ENCODE results near the gene HEPHL1. TPM values are rescaled to one million over a fixed set of nuclear protein-coding genes. Genes with fewer than 3 reads are reported as not detected.

HEPHL1 gene
- total and polyA plus RNA-seq, 2 experiments from 2014 or later: 0.07 to 0.21 TPM

GRCh38 chr11:94139416-94139815 lies 118.3 kb downstream of the HEPHL1 start:
- Histone ChIP-seq H3K79me2 (replicated peaks; ENCODE audit: insufficient read depth) (peaks cover 100% of the 10 kb centered on the region), H3K9me2 (ENCODE audit: insufficient read depth) (no peaks in the 10 kb centered on the region), H4K20me1 (replicated peaks; ENCODE audit: insufficient read depth) (peaks cover 73% of the 10 kb centered on the region), H3K4me1 (ENCODE audit: insufficient read depth) (peaks cover 66% of the 10 kb centered on the region), H3F3A (replicated peaks; ENCODE audit: low read depth) (no peaks in the 10 kb centered on the region), H2AFZ (no peak overlapping the region), H3K27me3 (ENCODE audit: insufficient read depth) (no peaks in the 10 kb centered on the region), H3K27ac (ENCODE audit: low read depth) (no peak overlapping the region), H3K36me3 (ENCODE audit: insufficient read depth) (0 out of 2 replicates have a peak, but pooled peaks cover 7% of the 10 kb centered on the region), H3K4me2 (no peak overlapping the region), H3K4me3 (no peak overlapping the region)
- ATAC-seq (peak; percentile 56), DNase-seq (ENCODE audit: low spot score) (peak; percentile 60)
- H3K9me3 Mint-ChIP-seq: peaks cover 3% of the 10 kb centered on the region; the same call in 1 of the 3 replicates
- H3K27ac Mint-ChIP-seq: no peak overlapping the region
- no peaks in the 10 kb centered on the region for H3K27me3 Mint-ChIP-seq (ENCODE audit: insufficient read depth, low read depth, poor library complexity)
- peaks cover 71% of the 10 kb centered on the region for H3K4me1 Mint-ChIP-seq
- peaks cover 16% of the 10 kb centered on the region for H3K36me3 Mint-ChIP-seq (ENCODE audit: low read depth)
- TF ChIP-seq EZH2 (IDR thresholded peaks at IDR 0.05; ENCODE audit: low read depth, unreplicated experiment) (no peak), JUNB (IDR thresholded peaks at IDR 0.05; ENCODE audit: unreplicated experiment) (no peak), STAT1 (IDR thresholded peaks at IDR 0.05; ENCODE audit: unreplicated experiment) (no peak), EZH2phosphoT487 (IDR thresholded peaks at IDR 0.05; ENCODE audit: unreplicated experiment) (no peak), ZNF114 (CRISPR knock-in tag; IDR thresholded peaks at IDR 0.05) (no peak), ETS1 (IDR thresholded peaks at IDR 0.05) (no peak), ZNF462 (CRISPR knock-in tag; IDR thresholded peaks at IDR 0.05) (no peak), NANOG (IDR thresholded peaks at IDR 0.05; ENCODE audit: borderline replicate concordance) (no peak), REST (IDR thresholded peaks at IDR 0.05; ENCODE audit: unreplicated experiment) (no peak), CREB1 (CRISPR knock-in tag; IDR thresholded peaks at IDR 0.05; ENCODE audit: low read depth) (no peak), POLR2AphosphoS5 (IDR thresholded peaks at IDR 0.05; ENCODE audit: low read depth) (no peak), ZNF331 (CRISPR knock-in tag; IDR thresholded peaks at IDR 0.05; ENCODE audit: low read depth) (no peak), CTCF (conservative IDR thresholded peaks at IDR 0.05; ENCODE audit: low read depth in 2 of 2) (no peak)
- no peak overlapping the region for H3K4me3 Mint-ChIP-seq
